AG09319 (cell line): ENCODE measurements around the gene CPNE5.

ENCODE experiments used
- DNase-seq: peaks from one replicate; pipeline ENCODE4 v3.0.0-alpha.2; 2010; ENCODE audit warnings: low read depth; ENCODE audit errors: extremely low read depth
- TF ChIP-seq, protein P1 (sequence below): IDR thresholded peaks from 2 replicates; pipeline ENCODE4 v1.5.1; 2011; ENCODE audit warnings: low read depth, mild to moderate bottlenecking, inconsistent platforms, low read length, moderate library complexity

CPNE5 gene

GRCh38 chr6:36856277-36856676, 17.0 kb upstream of the CPNE5 start:
- DNase-seq = no peak
- TF ChIP-seq, protein P1, sequence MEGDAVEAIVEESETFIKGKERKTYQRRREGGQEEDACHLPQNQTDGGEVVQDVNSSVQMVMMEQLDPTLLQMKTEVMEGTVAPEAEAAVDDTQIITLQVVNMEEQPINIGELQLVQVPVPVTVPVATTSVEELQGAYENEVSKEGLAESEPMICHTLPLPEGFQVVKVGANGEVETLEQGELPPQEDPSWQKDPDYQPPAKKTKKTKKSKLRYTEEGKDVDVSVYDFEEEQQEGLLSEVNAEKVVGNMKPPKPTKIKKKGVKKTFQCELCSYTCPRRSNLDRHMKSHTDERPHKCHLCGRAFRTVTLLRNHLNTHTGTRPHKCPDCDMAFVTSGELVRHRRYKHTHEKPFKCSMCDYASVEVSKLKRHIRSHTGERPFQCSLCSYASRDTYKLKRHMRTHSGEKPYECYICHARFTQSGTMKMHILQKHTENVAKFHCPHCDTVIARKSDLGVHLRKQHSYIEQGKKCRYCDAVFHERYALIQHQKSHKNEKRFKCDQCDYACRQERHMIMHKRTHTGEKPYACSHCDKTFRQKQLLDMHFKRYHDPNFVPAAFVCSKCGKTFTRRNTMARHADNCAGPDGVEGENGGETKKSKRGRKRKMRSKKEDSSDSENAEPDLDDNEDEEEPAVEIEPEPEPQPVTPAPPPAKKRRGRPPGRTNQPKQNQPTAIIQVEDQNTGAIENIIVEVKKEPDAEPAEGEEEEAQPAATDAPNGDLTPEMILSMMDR = no peak

GRCh38 chr6:36855750-36856149, 16.5 kb upstream of the CPNE5 start:
- TF ChIP-seq, protein P1 = no peak
- DNase-seq = no peak

GRCh38 chr6:36853325-36853724, 14.1 kb upstream of the CPNE5 start:
- peak; percentile 71 for DNase-seq
- TF ChIP-seq, protein P1 = no peak

DNA sequence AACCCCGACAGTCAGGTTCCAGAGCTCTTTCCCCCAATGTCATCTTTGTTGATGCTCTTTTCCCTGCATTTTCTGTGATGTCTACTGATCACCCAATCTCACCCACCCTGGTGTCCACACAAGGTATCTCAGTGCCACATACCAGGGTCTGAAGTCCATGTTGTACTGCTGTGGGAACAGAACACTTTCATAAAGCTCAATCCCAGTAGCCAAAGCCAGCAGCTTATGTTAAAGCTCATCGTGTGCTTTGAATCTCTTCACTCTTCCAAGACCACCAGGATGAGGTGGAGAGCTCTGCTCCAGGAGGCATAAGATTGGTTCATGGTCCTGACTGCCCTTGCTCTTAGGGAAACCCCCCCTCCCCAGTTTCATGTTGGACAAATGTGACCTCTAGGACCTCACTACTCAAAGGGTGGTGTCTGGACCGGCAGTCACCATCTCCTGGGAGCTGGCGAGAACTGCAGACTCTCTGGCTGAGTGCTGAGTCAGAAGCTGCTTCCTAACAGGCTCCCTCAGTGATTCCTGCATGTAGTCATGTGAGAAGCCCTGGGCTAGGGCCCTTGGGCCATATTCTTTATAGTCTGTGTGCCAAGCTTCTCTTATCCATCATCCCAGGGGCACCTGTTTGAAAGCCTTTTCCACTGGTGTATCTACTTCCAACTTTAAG, 13.4 kb upstream of the CPNE5 start:
- no peak for DNase-seq
- TF ChIP-seq, protein P1 = no peak; the same call in 1 of the 2 replicates

GRCh38 chr6:36851626-36852025, 12.4 kb upstream of the CPNE5 start:
- no peak for DNase-seq
- TF ChIP-seq, protein P1 = no peak

DNA sequence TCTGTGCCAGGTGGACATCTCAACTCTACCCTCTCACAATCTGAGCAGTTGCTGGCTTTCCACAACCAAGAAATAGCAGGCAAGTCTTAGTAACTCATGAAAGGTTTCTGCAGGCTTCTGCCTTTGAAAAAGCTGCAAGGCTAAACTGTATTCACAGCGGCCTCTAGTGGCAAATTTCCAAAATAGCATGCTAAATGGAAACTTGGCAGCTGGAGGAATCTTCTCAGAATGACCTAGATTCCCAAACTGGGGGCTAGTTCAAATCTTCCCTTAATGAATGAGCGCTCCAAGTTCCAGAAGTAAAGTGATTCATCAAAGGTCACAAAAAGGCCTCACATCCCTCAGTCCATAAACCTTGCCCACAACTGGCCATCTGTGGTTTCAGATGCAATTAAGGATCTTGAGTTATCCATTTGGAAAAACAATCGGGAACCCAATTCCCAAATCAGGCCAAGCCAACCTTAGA, 11.9 kb upstream of the CPNE5 start:
- TF ChIP-seq, protein P1 = peak; percentile 64
- peak; percentile 35 for DNase-seq

- DNase-seq = no peak
Measured at GRCh38 chr6:36850021-36850420, 10.8 kb upstream of the CPNE5 start.

More at GRCh38 chr6:36850021-36850420, 10.8 kb upstream of the CPNE5 start:
- TF ChIP-seq, protein P1 = no peak
